ENCODE data around the gene ACSS3. TPM values are rescaled to one million over a fixed set of nuclear protein-coding genes. Genes with fewer than 3 reads are reported as not detected.

ACSS3 gene
- total and polyA plus RNA-seq, 4 donors, result 18.2 to 94.3 (median 32.5) TPM

DNA sequence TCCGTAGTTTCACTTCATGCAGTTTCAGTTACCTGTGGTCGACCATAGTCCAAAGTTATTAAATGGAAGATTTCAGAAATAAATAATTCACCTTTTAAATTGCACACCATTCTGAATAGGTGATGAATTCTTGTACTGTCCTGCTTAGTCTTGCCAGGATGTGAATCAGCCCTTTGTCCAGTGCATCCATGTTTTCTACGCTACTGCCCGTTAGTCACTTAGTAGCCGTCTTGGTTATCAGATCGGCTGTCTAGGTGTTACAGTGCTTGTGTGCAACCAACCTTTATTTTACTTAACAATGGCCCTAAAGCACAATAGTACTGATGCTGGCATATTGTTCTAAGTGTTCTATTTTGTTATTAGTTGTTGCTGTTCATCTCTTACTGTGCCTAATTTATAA, 146.7 kb downstream of the ACSS3 start:
- H3K27me3 ChIP-seq (ENCODE audit: control insufficient read depth in 4 of 4, insufficient read depth in 4 of 4, low read length in 3 of 4), result no peaks in the 10 kb centered on the region
- H3K4me1 ChIP-seq (ENCODE audit: control insufficient read depth in 4 of 4, insufficient read depth in 4 of 4, low read length in 3 of 4), result no peaks in the 10 kb centered on the region
- no peaks in the 10 kb centered on the region for H3K9me3 ChIP-seq (ENCODE audit: control insufficient read depth in 4 of 4, low read length in 3 of 4)
- no peak overlapping the region for H3K27ac ChIP-seq (ENCODE audit: low read depth in 1 of 2, low read length in 2 of 2)
- WGBS, result 96% methylated on average over 6 of the region's 6 CpGs
- DNase-seq (ENCODE audit: low spot score), result no peak
- H3K9ac ChIP-seq (ENCODE audit: low read depth in 1 of 2, low read length in 2 of 2), result no peak overlapping the region
- H3K4me3 ChIP-seq (ENCODE audit: low read depth in 1 of 3, low read length in 3 of 3), result no peak overlapping the region
- H3K36me3 ChIP-seq (ENCODE audit: control insufficient read depth in 4 of 4, insufficient read depth in 3 of 4, low read depth in 1 of 4, low read length in 3 of 4), result peaks cover 0 to 5% (median under 1%) of the 10 kb centered on the region in 4 donors
- TF ChIP-seq EGR1 (IDR thresholded peaks at IDR 0.05; ENCODE audit: low read depth in 2 of 2) (no peak), SP1 (IDR thresholded peaks at IDR 0.05) (no peak), GABPA (IDR thresholded peaks at IDR 0.05 in 1 of 2, conservative IDR thresholded peaks at IDR 0.05 in 1 of 2) (no peak), RAD21 (IDR thresholded peaks at IDR 0.05) (no peak), NR2F2 (IDR thresholded peaks at IDR 0.05) (no peak), RXRA (IDR thresholded peaks at IDR 0.05) (no peak), HNF4A (conservative IDR thresholded peaks at IDR 0.05) (no peak), TAF1 (conservative IDR thresholded peaks at IDR 0.05) (no peak), FOXA1 (IDR thresholded peaks at IDR 0.05) (no peak), HNF4G (IDR thresholded peaks at IDR 0.05) (no peak), FOXA2 (IDR thresholded peaks at IDR 0.05) (no peak), JUND (IDR thresholded peaks at IDR 0.05) (no peak)
- TF ChIP-seq, protein P1, sequence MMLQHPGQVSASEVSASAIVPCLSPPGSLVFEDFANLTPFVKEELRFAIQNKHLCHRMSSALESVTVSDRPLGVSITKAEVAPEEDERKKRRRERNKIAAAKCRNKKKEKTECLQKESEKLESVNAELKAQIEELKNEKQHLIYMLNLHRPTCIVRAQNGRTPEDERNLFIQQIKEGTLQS (IDR thresholded peaks at IDR 0.05), result no peak
- TF ChIP-seq, protein P2, sequence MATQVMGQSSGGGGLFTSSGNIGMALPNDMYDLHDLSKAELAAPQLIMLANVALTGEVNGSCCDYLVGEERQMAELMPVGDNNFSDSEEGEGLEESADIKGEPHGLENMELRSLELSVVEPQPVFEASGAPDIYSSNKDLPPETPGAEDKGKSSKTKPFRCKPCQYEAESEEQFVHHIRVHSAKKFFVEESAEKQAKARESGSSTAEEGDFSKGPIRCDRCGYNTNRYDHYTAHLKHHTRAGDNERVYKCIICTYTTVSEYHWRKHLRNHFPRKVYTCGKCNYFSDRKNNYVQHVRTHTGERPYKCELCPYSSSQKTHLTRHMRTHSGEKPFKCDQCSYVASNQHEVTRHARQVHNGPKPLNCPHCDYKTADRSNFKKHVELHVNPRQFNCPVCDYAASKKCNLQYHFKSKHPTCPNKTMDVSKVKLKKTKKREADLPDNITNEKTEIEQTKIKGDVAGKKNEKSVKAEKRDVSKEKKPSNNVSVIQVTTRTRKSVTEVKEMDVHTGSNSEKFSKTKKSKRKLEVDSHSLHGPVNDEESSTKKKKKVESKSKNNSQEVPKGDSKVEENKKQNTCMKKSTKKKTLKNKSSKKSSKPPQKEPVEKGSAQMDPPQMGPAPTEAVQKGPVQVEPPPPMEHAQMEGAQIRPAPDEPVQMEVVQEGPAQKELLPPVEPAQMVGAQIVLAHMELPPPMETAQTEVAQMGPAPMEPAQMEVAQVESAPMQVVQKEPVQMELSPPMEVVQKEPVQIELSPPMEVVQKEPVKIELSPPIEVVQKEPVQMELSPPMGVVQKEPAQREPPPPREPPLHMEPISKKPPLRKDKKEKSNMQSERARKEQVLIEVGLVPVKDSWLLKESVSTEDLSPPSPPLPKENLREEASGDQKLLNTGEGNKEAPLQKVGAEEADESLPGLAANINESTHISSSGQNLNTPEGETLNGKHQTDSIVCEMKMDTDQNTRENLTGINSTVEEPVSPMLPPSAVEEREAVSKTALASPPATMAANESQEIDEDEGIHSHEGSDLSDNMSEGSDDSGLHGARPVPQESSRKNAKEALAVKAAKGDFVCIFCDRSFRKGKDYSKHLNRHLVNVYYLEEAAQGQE (IDR thresholded peaks at IDR 0.05), result no peak
- TF ChIP-seq, protein P3, sequence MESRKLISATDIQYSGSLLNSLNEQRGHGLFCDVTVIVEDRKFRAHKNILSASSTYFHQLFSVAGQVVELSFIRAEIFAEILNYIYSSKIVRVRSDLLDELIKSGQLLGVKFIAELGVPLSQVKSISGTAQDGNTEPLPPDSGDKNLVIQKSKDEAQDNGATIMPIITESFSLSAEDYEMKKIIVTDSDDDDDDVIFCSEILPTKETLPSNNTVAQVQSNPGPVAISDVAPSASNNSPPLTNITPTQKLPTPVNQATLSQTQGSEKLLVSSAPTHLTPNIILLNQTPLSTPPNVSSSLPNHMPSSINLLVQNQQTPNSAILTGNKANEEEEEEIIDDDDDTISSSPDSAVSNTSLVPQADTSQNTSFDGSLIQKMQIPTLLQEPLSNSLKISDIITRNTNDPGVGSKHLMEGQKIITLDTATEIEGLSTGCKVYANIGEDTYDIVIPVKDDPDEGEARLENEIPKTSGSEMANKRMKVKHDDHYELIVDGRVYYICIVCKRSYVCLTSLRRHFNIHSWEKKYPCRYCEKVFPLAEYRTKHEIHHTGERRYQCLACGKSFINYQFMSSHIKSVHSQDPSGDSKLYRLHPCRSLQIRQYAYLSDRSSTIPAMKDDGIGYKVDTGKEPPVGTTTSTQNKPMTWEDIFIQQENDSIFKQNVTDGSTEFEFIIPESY (IDR thresholded peaks at IDR 0.05), result no peak

DNA sequence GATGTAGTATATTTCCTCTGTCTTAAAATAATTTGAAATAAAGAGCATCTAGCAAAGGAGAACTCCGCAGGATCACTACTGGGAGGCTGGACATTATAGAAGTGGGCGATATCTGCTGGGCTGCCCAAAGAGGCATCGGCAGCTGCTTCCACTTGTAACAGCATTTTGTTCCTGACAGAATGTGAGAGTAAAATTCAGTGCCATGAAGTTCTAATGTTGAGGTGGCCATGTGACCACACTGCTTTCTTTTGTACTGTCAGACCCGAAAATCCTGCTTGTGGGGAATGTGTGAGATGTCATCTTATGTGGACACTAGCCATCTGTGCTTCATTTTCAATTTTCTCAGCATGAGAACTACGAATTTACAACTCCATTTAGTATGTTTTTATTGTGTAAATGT, 151.9 kb downstream of the ACSS3 start:
- H3K27me3 ChIP-seq (ENCODE audit: control insufficient read depth in 4 of 4, insufficient read depth in 4 of 4, low read length in 3 of 4), result no peaks in the 10 kb centered on the region
- H3K9me3 ChIP-seq (ENCODE audit: control insufficient read depth in 4 of 4, low read length in 3 of 4), result no peaks in the 10 kb centered on the region
- no peak overlapping the region for H3K9ac ChIP-seq (ENCODE audit: low read depth in 1 of 2, low read length in 2 of 2)
- no peak for DNase-seq (ENCODE audit: low spot score)
- H3K4me1 ChIP-seq (ENCODE audit: control insufficient read depth in 4 of 4, insufficient read depth in 4 of 4, low read length in 3 of 4), result no peaks in the 10 kb centered on the region
- TF ChIP-seq FOXA2 (IDR thresholded peaks at IDR 0.05) (no peak), RAD21 (IDR thresholded peaks at IDR 0.05) (no peak), RXRA (IDR thresholded peaks at IDR 0.05) (no peak), EGR1 (IDR thresholded peaks at IDR 0.05; ENCODE audit: low read depth in 2 of 2) (no peak), HNF4G (IDR thresholded peaks at IDR 0.05) (no peak), TAF1 (conservative IDR thresholded peaks at IDR 0.05) (no peak), FOXA1 (IDR thresholded peaks at IDR 0.05) (no peak), JUND (IDR thresholded peaks at IDR 0.05) (no peak)
- TF ChIP-seq, protein P1 (IDR thresholded peaks at IDR 0.05), result no peak
- WGBS, result 87% methylated on average over 5 of the region's 5 CpGs
- no peak overlapping the region for H3K27ac ChIP-seq (ENCODE audit: low read depth in 1 of 2, low read length in 2 of 2)
- peaks cover 0 to 7% (median 3%) of the 10 kb centered on the region in 4 donors for H3K36me3 ChIP-seq (ENCODE audit: control insufficient read depth in 4 of 4, insufficient read depth in 3 of 4, low read depth in 1 of 4, low read length in 3 of 4)
- no peak overlapping the region for H3K4me3 ChIP-seq (ENCODE audit: low read depth in 1 of 3, low read length in 3 of 3)

All from liver (tissue), 9 donors.